HepG2 (cell line): ENCODE measurements around the gene TSPAN9. TPM values are rescaled to one million over a fixed set of nuclear protein-coding genes. Genes with fewer than 3 reads are reported as not detected.
A peak's percentile ranks its signal among the peaks of the same experiment; 100 is the strongest.

ENCODE experiments used
- ELF1 ChIP-seq: sonication (generic); formaldehyde crosslinking; IDR thresholded peaks from 2 replicates; pipeline ENCODE4 v1.4.0; 2020; ENCODE audit warnings: missing genetic modification reagents
- FOSL1 ChIP-seq: sonication (generic); formaldehyde crosslinking; IDR thresholded peaks from 2 replicates; pipeline ENCODE4 v1.9.0; 2021; ENCODE audit warnings: missing genetic modification reagents, borderline replicate concordance
- HOXA3 ChIP-seq: sonication (generic); formaldehyde crosslinking; IDR thresholded peaks from 2 replicates; pipeline ENCODE4 v1.5.0; 2020; ENCODE audit warnings: missing genetic modification reagents
- JARID2 ChIP-seq: sonication (generic); formaldehyde crosslinking; IDR thresholded peaks from 2 replicates; pipeline ENCODE4 v1.8.1; 2023; ENCODE audit warnings: missing genetic modification reagents, inconsistent platforms; ENCODE audit not compliant: insufficient replicate concordance
- JUNB ChIP-seq: sonication (generic); formaldehyde crosslinking; IDR thresholded peaks from 2 replicates; pipeline ENCODE4 v1.8.0; 2022; ENCODE audit warnings: missing genetic modification reagents, mild to moderate bottlenecking, borderline replicate concordance
- KDM3A ChIP-seq: IDR thresholded peaks from 2 replicates; pipeline ENCODE4 v1.6.1; 2018; ENCODE audit warnings: low read depth, missing compliant biosample characterization
- KDM4B ChIP-seq: sonication (generic); formaldehyde crosslinking; IDR thresholded peaks from 2 replicates; pipeline ENCODE4 v1.4.0; 2020; ENCODE audit warnings: missing genetic modification reagents
- KLF16 ChIP-seq, 2 experiments: sonication (generic) in 1 of 2; formaldehyde crosslinking in 1 of 2; IDR thresholded peaks; 2 replicates each; pipeline versions ENCODE4 v1.6.1 to v1.8.0; 2016 to 2023; ENCODE audit warnings: missing genetic modification reagents in 2 of 2, missing compliant biosample characterization in 1 of 2
- MATR3 ChIP-seq: sonication (generic); formaldehyde crosslinking; IDR thresholded peaks from 2 replicates; pipeline ENCODE4 v1.4.0; 2020; ENCODE audit warnings: missing genetic modification reagents
- MTA3 ChIP-seq: sonication (generic); formaldehyde crosslinking; IDR thresholded peaks from 2 replicates; pipeline ENCODE4 v1.4.0; 2020; ENCODE audit warnings: missing genetic modification reagents
- NFYB ChIP-seq: sonication (generic); formaldehyde crosslinking; IDR thresholded peaks from 2 replicates; pipeline ENCODE4 v1.4.0; 2020; ENCODE audit warnings: missing genetic modification reagents
- NR2C2 ChIP-seq: sonication (generic); formaldehyde crosslinking; IDR thresholded peaks from 2 replicates; pipeline ENCODE4 v1.4.0; 2020; ENCODE audit warnings: missing genetic modification reagents, mild to moderate bottlenecking, moderate library complexity, borderline replicate concordance
- NR2F1 ChIP-seq, 2 experiments: fragments of 450-650 bp in 1 of 2; formaldehyde crosslinking in 1 of 2; IDR thresholded peaks; 2 replicates each; pipeline versions ENCODE4 v1.5.0 to v1.6.1; 2016 to 2020; ENCODE audit warnings: mild to moderate bottlenecking in 1 of 2, missing compliant biosample characterization in 1 of 2, missing genetic modification reagents in 1 of 2, moderate library complexity in 1 of 2
- NR3C1 ChIP-seq: sonication (generic); formaldehyde crosslinking; IDR thresholded peaks from 2 replicates; pipeline ENCODE4 v1.4.0; 2020; ENCODE audit warnings: missing genetic modification reagents
- RBFOX2 ChIP-seq: fragments of 200-400 bp; formaldehyde crosslinking; IDR thresholded peaks from 2 replicates; pipeline ENCODE4 v1.6.1; 2017; ENCODE audit warnings: low read depth, mild to moderate bottlenecking, low read length
- SP4 ChIP-seq: sonication (generic); formaldehyde crosslinking; IDR thresholded peaks from 2 replicates; pipeline ENCODE4 v1.8.1; 2023; ENCODE audit warnings: mild to moderate bottlenecking, missing genetic modification reagents
- SPEN ChIP-seq: sonication (generic); formaldehyde crosslinking; IDR thresholded peaks from 2 replicates; pipeline ENCODE4 v1.5.1; 2020; ENCODE audit warnings: low read depth, mild to moderate bottlenecking, missing genetic modification reagents
- TOE1 ChIP-seq: sonication (generic); formaldehyde crosslinking; IDR thresholded peaks from 2 replicates; pipeline ENCODE4 v1.4.0; 2020; ENCODE audit warnings: mild to moderate bottlenecking, missing genetic modification reagents
- ZNF225 ChIP-seq: sonication (generic); formaldehyde crosslinking; IDR thresholded peaks from 2 replicates; pipeline ENCODE4 v1.4.0; 2020; ENCODE audit warnings: mild to moderate bottlenecking, missing genetic modification reagents
- ZNF337 ChIP-seq: sonication (generic); formaldehyde crosslinking; IDR thresholded peaks from 2 replicates; pipeline ENCODE4 v1.5.1; 2020; ENCODE audit warnings: missing genetic modification reagents, low read depth, mild to moderate bottlenecking, borderline replicate concordance
- ZNF577 ChIP-seq: sonication (generic); formaldehyde crosslinking; IDR thresholded peaks from 2 replicates; pipeline ENCODE4 v1.4.0; 2020; ENCODE audit warnings: mild to moderate bottlenecking, low read depth, missing genetic modification reagents, borderline replicate concordance
- ZNF713 ChIP-seq: sonication (generic); formaldehyde crosslinking; IDR thresholded peaks from 2 replicates; pipeline ENCODE4 v1.4.0; 2020; ENCODE audit warnings: mild to moderate bottlenecking, missing genetic modification reagents
- ZNF772 ChIP-seq: sonication (generic); formaldehyde crosslinking; IDR thresholded peaks from 2 replicates; pipeline ENCODE4 v1.5.0; 2020; ENCODE audit warnings: mild to moderate bottlenecking, missing genetic modification reagents
- polyA plus RNA-seq, 8 experiments: library from polyadenylated mRNA; depleted of rRNA in 3 of 8; stranded (reverse) in 7 of 8; unstranded in 1 of 8; fragments of >200 nt; fragmentation: Illumina TruSeq in 4 of 8; extraction: Trizol in 4 of 8; gene quantifications; 2 replicates each; pipeline versions ENCODE4 v1.2.1 to v1.2.3, GENCODE V29; 2011 to 2016; ENCODE audit warnings: low read depth in 4 of 8, missing spikeins in 1 of 8, mixed read lengths in 1 of 8; ENCODE audit not compliant: insufficient read depth in 1 of 8
- total RNA-seq, 5 experiments: library from RNA; depleted of rRNA; stranded (reverse); fragments of >200 nt; fragmentation: Illumina TruSeq; extraction: Trizol; gene quantifications; 2 replicates each; pipeline ENCODE4 v1.2.3, GENCODE V29; 2016; ENCODE audit warnings: low read depth in 1 of 5
- TF ChIP-seq, protein P1 (sequence below): sonication (generic); formaldehyde crosslinking; IDR thresholded peaks from 2 replicates; pipeline ENCODE4 v1.5.0; 2020; ENCODE audit warnings: mild to moderate bottlenecking, missing genetic modification reagents, borderline replicate concordance
- TF ChIP-seq, protein P2 (sequence below): sonication (generic); formaldehyde crosslinking; IDR thresholded peaks from 2 replicates; pipeline ENCODE4 v1.4.0; 2020; ENCODE audit warnings: missing genetic modification reagents
- TF ChIP-seq, protein P3 (sequence below): sonication (generic); formaldehyde crosslinking; IDR thresholded peaks from 2 replicates; pipeline ENCODE4 v1.5.0; 2020; ENCODE audit warnings: missing genetic modification reagents
- TF ChIP-seq, protein P4 (sequence below): sonication (generic); formaldehyde crosslinking; IDR thresholded peaks from 2 replicates; pipeline ENCODE4 v1.5.1; 2020; ENCODE audit warnings: missing genetic modification reagents, mild to moderate bottlenecking, borderline replicate concordance

Gene TSPAN9
- total and polyA plus RNA-seq, 2 of the 13 experiments (the other 11 are each of a cell fraction or from before 2014, with no cell fraction given), result 18.1 to 42.3 TPM

DNA sequence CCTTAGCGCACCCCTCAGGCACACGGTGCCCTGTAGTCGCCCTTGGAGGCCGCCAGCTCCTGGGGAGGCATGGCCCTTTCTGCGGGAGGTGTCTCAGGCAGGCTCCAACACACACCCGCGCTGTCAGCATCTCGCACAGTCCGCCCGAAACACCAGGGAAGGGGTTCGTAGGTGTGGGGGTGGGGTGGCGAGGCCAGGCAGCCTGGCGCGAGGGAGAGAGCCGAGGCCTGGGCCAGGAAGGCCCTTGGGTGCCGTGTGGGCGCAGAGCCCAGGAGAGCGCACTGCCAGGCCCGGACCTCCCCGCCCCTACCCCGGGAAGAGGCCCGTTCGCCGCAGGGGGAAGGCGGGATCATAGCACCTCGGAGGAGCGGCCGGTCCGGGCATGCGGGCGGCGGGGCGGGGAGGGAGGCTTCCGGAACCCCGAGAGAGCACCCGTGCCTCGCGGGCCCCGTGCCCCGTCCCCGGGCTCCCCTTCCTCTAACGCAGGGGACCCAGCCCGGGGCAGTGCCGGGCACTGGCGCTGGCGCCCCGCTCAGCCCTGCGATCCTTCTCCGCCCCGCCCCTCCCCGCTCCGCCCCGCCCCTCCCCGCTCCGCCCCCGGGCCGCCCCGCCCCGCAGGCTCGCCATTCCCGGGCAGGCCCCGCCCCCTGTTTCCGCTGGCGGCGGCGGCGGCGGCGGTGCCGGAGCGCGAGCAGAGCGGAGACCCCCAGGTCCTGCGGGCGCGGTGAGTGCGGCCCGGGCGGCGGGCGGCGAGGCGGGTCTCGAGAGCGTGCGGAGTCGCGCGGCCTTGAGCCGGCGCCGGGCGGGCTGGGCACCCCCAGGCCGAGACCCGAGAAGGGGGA is at the start of gene TSPAN9 (continued):
- no peak for TF ChIP-seq MTA3 (CRISPR knock-in tag)
- peak; percentile 53; the same call in 1 of the 2 replicates for TF ChIP-seq SP4
- no peak for TF ChIP-seq NR3C1 (CRISPR knock-in tag)
- 0 out of 2 replicates have a peak, but pooled peaks have one; percentile 45 for TF ChIP-seq KDM4B
- TF ChIP-seq ZNF713 (CRISPR knock-in tag), result no peak
- peak; percentile 78 for TF ChIP-seq RBFOX2
- no peak for TF ChIP-seq NFYB (CRISPR knock-in tag)
- no peak for TF ChIP-seq NR2C2 (CRISPR knock-in tag)
- no peak for TF ChIP-seq ELF1 (CRISPR knock-in tag)
- 0 out of 2 replicates have a peak, but pooled peaks have one; percentile 24 for TF ChIP-seq HOXA3
- no peak for TF ChIP-seq ZNF337
- no peak for TF ChIP-seq ZNF577
- TF ChIP-seq, protein P1, sequence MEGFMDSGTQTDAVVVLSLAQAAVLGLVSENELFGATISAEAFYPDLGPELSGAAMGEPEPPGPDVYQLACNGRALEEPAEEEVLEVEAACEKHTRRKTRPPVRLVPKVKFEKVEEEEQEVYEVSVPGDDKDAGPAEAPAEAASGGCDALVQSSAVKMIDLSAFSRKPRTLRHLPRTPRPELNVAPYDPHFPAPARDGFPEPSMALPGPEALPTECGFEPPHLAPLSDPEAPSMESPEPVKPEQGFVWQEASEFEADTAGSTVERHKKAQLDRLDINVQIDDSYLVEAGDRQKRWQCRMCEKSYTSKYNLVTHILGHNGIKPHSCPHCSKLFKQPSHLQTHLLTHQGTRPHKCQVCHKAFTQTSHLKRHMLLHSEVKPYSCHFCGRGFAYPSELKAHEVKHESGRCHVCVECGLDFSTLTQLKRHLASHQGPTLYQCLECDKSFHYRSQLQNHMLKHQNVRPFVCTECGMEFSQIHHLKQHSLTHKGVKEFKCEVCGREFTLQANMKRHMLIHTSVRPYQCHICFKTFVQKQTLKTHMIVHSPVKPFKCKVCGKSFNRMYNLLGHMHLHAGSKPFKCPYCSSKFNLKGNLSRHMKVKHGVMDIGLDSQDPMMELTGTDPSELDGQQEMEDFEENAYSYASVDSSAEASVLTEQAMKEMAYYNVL (CRISPR knock-in tag), result peak; percentile 54; the same call in 1 of the 2 replicates
- TF ChIP-seq JUNB, result no peak
- TF ChIP-seq JARID2 (CRISPR knock-in tag), result no peak
- peak; percentile 34; the same call in 1 of the 2 replicates for TF ChIP-seq SPEN (CRISPR knock-in tag)
- TF ChIP-seq, protein P2, sequence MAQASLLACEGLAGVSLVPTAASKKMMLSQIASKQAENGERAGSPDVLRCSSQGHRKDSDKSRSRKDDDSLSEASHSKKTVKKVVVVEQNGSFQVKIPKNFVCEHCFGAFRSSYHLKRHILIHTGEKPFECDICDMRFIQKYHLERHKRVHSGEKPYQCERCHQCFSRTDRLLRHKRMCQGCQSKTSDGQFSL (CRISPR knock-in tag), result no peak
- no peak for TF ChIP-seq TOE1 (CRISPR knock-in tag)
- TF ChIP-seq ZNF772 (CRISPR knock-in tag), result 0 out of 2 replicates have a peak, but pooled peaks have one; percentile 27
- peak; percentile 37; the same call in 1 of the 2 replicates for TF ChIP-seq ZNF225
- TF ChIP-seq, protein P3, sequence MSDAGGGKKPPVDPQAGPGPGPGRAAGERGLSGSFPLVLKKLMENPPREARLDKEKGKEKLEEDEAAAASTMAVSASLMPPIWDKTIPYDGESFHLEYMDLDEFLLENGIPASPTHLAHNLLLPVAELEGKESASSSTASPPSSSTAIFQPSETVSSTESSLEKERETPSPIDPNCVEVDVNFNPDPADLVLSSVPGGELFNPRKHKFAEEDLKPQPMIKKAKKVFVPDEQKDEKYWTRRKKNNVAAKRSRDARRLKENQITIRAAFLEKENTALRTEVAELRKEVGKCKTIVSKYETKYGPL, result no peak
- TF ChIP-seq FOSL1, result no peak
- TF ChIP-seq KLF16 (CRISPR knock-in tag; IDR thresholded peaks at IDR 0.05), result no peak; a peak in 1 of 4 replicates
- TF ChIP-seq NR2F1 (CRISPR knock-in tag; IDR thresholded peaks at IDR 0.05), result no peak
- TF ChIP-seq MATR3 (CRISPR knock-in tag), result no peak
- no peak for TF ChIP-seq KDM3A (CRISPR knock-in tag)
- TF ChIP-seq, protein P4, sequence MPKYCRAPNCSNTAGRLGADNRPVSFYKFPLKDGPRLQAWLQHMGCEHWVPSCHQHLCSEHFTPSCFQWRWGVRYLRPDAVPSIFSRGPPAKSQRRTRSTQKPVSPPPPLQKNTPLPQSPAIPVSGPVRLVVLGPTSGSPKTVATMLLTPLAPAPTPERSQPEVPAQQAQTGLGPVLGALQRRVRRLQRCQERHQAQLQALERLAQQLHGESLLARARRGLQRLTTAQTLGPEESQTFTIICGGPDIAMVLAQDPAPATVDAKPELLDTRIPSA (CRISPR knock-in tag), result no peak
